Esophagus muscularis mucosa (tissue), 4 donors: ENCODE measurements around the gene MCEMP1.

Experiments
- EP300 ChIP-seq: sonication (generic); formaldehyde crosslinking; IDR thresholded peaks from one replicate; pipeline ENCODE4 v1.6.1; 2017; ENCODE audit warnings: antibody characterized with exemption
- POLR2A ChIP-seq: fragments of 450-650 bp; IDR thresholded peaks from one replicate; pipeline ENCODE4 v1.6.1; 2017; ENCODE audit warnings: antibody characterized with exemption, moderate library complexity, mild to moderate bottlenecking, low read depth
- POLR2AphosphoS5 ChIP-seq, 2 donors: sonication (generic); formaldehyde crosslinking; IDR thresholded peaks; one replicate each; pipeline ENCODE4 v1.6.1; 2017; ENCODE audit warnings: antibody characterized with exemption in 2 of 2
- TF ChIP-seq, protein P1 (sequence below), 3 experiments: fragments of 200-600 bp in 2 of 3; fragments of 450-650 bp in 1 of 3; sonication (generic) in 2 of 3; IDR thresholded peaks; one replicate each; pipeline ENCODE4 v1.5.1; 2017 to 2019; ENCODE audit warnings: antibody characterized with exemption in 3 of 3, mild to moderate bottlenecking in 2 of 3, moderate library complexity in 1 of 3

DNA sequence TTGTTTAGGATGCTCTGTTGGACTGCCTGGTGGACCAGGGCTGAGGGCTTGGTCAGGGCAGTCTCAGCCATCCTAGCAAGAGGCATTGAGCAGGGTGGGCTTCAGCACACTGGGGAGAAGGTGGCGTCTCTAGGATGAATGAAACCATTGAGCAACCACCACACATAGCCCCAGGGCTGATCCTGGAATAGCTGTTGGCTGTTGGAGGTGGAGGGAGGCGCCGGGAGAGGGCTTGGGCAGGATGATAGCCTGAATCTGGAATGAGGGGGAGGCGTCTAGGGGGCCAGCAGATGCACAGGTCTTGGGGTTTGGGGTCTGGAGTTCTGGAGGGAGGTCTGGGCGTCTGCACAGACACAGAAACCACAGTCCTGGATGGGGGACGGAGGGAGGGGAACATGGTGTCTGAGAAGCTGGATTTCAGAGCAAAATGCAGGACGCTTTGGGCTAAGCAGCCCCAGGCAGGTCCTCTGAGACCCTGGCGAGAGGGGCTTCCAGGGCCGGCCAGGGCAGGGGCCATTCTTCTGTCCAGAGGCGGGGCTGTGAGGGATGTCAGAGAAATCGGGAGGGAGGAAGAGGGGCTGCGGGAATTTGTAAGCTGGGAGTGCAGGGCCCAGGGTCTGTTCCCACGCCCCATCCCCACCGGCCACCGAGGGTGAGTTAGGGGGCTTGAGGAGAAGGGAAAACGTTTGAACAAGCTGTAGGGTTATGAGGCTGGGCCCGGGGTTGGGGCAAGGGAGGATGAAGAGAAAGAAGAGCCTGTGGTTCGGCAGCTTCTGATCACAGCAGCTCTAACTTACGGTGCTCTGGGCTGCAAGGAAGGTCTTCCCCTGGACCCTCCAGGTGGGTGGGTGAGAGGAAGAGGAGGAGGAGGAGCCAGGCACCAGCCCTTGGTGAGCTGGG, 8.9 kb downstream of the MCEMP1 start:
- no peak for TF ChIP-seq EP300
- TF ChIP-seq, protein P1, sequence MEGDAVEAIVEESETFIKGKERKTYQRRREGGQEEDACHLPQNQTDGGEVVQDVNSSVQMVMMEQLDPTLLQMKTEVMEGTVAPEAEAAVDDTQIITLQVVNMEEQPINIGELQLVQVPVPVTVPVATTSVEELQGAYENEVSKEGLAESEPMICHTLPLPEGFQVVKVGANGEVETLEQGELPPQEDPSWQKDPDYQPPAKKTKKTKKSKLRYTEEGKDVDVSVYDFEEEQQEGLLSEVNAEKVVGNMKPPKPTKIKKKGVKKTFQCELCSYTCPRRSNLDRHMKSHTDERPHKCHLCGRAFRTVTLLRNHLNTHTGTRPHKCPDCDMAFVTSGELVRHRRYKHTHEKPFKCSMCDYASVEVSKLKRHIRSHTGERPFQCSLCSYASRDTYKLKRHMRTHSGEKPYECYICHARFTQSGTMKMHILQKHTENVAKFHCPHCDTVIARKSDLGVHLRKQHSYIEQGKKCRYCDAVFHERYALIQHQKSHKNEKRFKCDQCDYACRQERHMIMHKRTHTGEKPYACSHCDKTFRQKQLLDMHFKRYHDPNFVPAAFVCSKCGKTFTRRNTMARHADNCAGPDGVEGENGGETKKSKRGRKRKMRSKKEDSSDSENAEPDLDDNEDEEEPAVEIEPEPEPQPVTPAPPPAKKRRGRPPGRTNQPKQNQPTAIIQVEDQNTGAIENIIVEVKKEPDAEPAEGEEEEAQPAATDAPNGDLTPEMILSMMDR (IDR thresholded peaks at IDR 0.05), result no peak
- TF ChIP-seq POLR2A, result no peak
- TF ChIP-seq POLR2AphosphoS5 (IDR thresholded peaks at IDR 0.05), result no peak
